ENCODE data around the gene P2RY12. TPM values are rescaled to one million over a fixed set of nuclear protein-coding genes. Genes with fewer than 3 reads are reported as not detected.
"Not testable (repeated sequence)": the region's sequence is repeated elsewhere in the genome, so short reads cannot be mapped to it uniquely, and the experiment has no call there.

The P2RY12 gene
- polyA plus RNA-seq, 6 donors from 2014 or later = 0.57 to 1.1 (median 0.91) TPM; not detected in 1

GRCh38 chr3:151410891-151411559 lies 26.5 kb upstream of the P2RY12 start:
- DNase-seq (no peak), ATAC-seq (ENCODE audit: low read depth in 2 of 2) (no peak)
- H3K4me1 Mint-ChIP-seq = no peaks in the 10 kb centered on the region
- H3K27ac Mint-ChIP-seq = no peak overlapping the region
- H3K4me3 Mint-ChIP-seq = no peak overlapping the region
- no peaks in the 10 kb centered on the region for H3K36me3 Mint-ChIP-seq
- H3K27me3 Mint-ChIP-seq = no peaks in the 10 kb centered on the region
- peaks cover 0 to 4% (median 0%) of the 10 kb centered on the region in 7 donors for H3K9me3 Mint-ChIP-seq

GRCh38 chr3:151407928-151408327 lies 23.4 kb upstream of the P2RY12 start:
- H3K4me1 Mint-ChIP-seq = no peaks in the 10 kb centered on the region
- H3K9me3 Mint-ChIP-seq = peaks cover 0 to under 1% (median 0%) of the 10 kb centered on the region in 7 donors
- DNase-seq = no peak
- no peaks in the 10 kb centered on the region for H3K27me3 Mint-ChIP-seq
- H3K27ac Mint-ChIP-seq = no peak overlapping the region
- no peak for ATAC-seq (ENCODE audit: low read depth in 2 of 2)
- H3K36me3 Mint-ChIP-seq = no peaks in the 10 kb centered on the region
- no peak overlapping the region for H3K4me3 Mint-ChIP-seq

- no peak for DNase-seq
- ATAC-seq (ENCODE audit: low read depth in 2 of 2) = no peak
- Mint-ChIP-seq H3K9me3 (no peaks in the 10 kb centered on the region), H3K36me3 (no peaks in the 10 kb centered on the region), H3K4me3 (no peak overlapping the region), H3K27ac (no peak overlapping the region), H3K27me3 (no peaks in the 10 kb centered on the region), H3K4me1 (peaks cover 2 to 5% (median 4%) of the 10 kb centered on the region in 3 donors)
Observed at GRCh38 chr3:151404316-151404715, 19.8 kb upstream of the P2RY12 start.

GRCh38 chr3:151403246-151403645 lies 18.7 kb upstream of the P2RY12 start:
- H3K27me3 Mint-ChIP-seq = no peaks in the 10 kb centered on the region
- no peak overlapping the region for H3K27ac Mint-ChIP-seq
- ATAC-seq (ENCODE audit: low read depth in 2 of 2) (no peak), DNase-seq (no peak)
- H3K4me1 Mint-ChIP-seq = peaks cover 5 to 7% (median 6%) of the 10 kb centered on the region in 3 donors
- no peaks in the 10 kb centered on the region for H3K9me3 Mint-ChIP-seq
- no peaks in the 10 kb centered on the region for H3K36me3 Mint-ChIP-seq
- H3K4me3 Mint-ChIP-seq = no peak overlapping the region

GRCh38 chr3:151402349-151402748 lies 17.8 kb upstream of the P2RY12 start:
- no peaks in the 10 kb centered on the region for H3K9me3 Mint-ChIP-seq
- peak overlapping the region in 1 of 8 donors; percentile 66 for H3K4me3 Mint-ChIP-seq
- DNase-seq (no peak), ATAC-seq (ENCODE audit: low read depth in 2 of 2) (no peak)
- peaks cover 5 to 7% (median 6%) of the 10 kb centered on the region in 3 donors for H3K4me1 Mint-ChIP-seq
- no peak overlapping the region for H3K27ac Mint-ChIP-seq
- no peaks in the 10 kb centered on the region for H3K36me3 Mint-ChIP-seq
- H3K27me3 Mint-ChIP-seq = no peaks in the 10 kb centered on the region

GRCh38 chr3:151400341-151400740 lies 15.8 kb upstream of the P2RY12 start:
- Mint-ChIP-seq H3K36me3 (no peaks in the 10 kb centered on the region), H3K9me3 (no peaks in the 10 kb centered on the region), H3K4me1 (peaks cover 10 to 13% (median 11%) of the 10 kb centered on the region in 3 donors), H3K4me3 (no peak overlapping the region), H3K27me3 (no peaks in the 10 kb centered on the region), H3K27ac (no peak overlapping the region)
- ATAC-seq (ENCODE audit: low read depth in 2 of 2) (no peak), DNase-seq (no peak)

- Mint-ChIP-seq H3K27me3 (no peaks in the 10 kb centered on the region), H3K4me1 (peaks cover 10 to 16% (median 11%) of the 10 kb centered on the region in 3 donors), H3K4me3 (no peak overlapping the region), H3K27ac (no peak overlapping the region), H3K36me3 (no peaks in the 10 kb centered on the region), H3K9me3 (no peaks in the 10 kb centered on the region)
- ATAC-seq (ENCODE audit: low read depth in 2 of 2) (peak in 1 of 2 donors; percentile 48), DNase-seq (no peak)
Observed at GRCh38 chr3:151398895-151399294, 14.3 kb upstream of the P2RY12 start.

- H3K27me3 Mint-ChIP-seq = no peaks in the 10 kb centered on the region
- DNase-seq = no peak
- peaks cover 22 to 35% (median 28%) of the 10 kb centered on the region in 3 donors for H3K4me1 Mint-ChIP-seq
- H3K27ac Mint-ChIP-seq = no peak overlapping the region
- H3K36me3 Mint-ChIP-seq = no peaks in the 10 kb centered on the region
- no peaks in the 10 kb centered on the region for H3K9me3 Mint-ChIP-seq
- ATAC-seq (ENCODE audit: low read depth in 2 of 2) = no peak
- H3K4me3 Mint-ChIP-seq = no peak overlapping the region
Observed at GRCh38 chr3:151395806-151396205, 11.3 kb upstream of the P2RY12 start.

GRCh38 chr3:151394611-151395010 lies 10.1 kb upstream of the P2RY12 start:
- Mint-ChIP-seq H3K4me3 (peak overlapping the region in 1 of 8 donors; percentile 10), H3K27ac (peak overlapping the region in 1 of 6 donors; percentile 11), H3K27me3 (no peaks in the 10 kb centered on the region), H3K4me1 (peaks cover 22 to 37% (median 27%) of the 10 kb centered on the region in 3 donors), H3K36me3 (no peaks in the 10 kb centered on the region), H3K9me3 (no peaks in the 10 kb centered on the region)
- DNase-seq (no peak), ATAC-seq (ENCODE audit: low read depth in 2 of 2) (no peak)

GRCh38 chr3:151393941-151394340 lies 9.4 kb upstream of the P2RY12 start:
- no peaks in the 10 kb centered on the region for H3K27me3 Mint-ChIP-seq
- no peak overlapping the region for H3K27ac Mint-ChIP-seq
- H3K9me3 Mint-ChIP-seq = no peaks in the 10 kb centered on the region
- H3K4me3 Mint-ChIP-seq = no peak overlapping the region
- ATAC-seq (ENCODE audit: low read depth in 2 of 2) = no peak
- DNase-seq = no peak
- no peaks in the 10 kb centered on the region for H3K36me3 Mint-ChIP-seq
- H3K4me1 Mint-ChIP-seq = peaks cover 23 to 41% (median 32%) of the 10 kb centered on the region in 3 donors

GRCh38 chr3:151393146-151393830 lies 8.7 kb upstream of the P2RY12 start:
- Mint-ChIP-seq H3K4me3 (peak overlapping the region in 1 of 8 donors; percentile 27), H3K27ac (peak overlapping the region in 3 of 6 donors; percentile 10 to 70 (median 30)), H3K9me3 (no peaks in the 10 kb centered on the region), H3K4me1 (peaks cover 21 to 40% (median 34%) of the 10 kb centered on the region in 3 donors), H3K36me3 (no peaks in the 10 kb centered on the region), H3K27me3 (no peaks in the 10 kb centered on the region)
- DNase-seq (no peak), ATAC-seq (ENCODE audit: low read depth in 2 of 2) (no peak)

- peaks cover 29 to 50% (median 42%) of the 10 kb centered on the region in 3 donors for H3K4me1 Mint-ChIP-seq
- ATAC-seq (ENCODE audit: low read depth in 2 of 2); H3K4me3 Mint-ChIP-seq; DNase-seq; H3K9me3 Mint-ChIP-seq; H3K27me3 Mint-ChIP-seq; H3K27ac Mint-ChIP-seq; H3K36me3 Mint-ChIP-seq: not testable (repeated sequence)
Observed at GRCh38 chr3:151392191-151392590, 7.6 kb upstream of the P2RY12 start.

GRCh38 chr3:151391720-151392119 lies 7.2 kb upstream of the P2RY12 start:
- peaks cover 24 to 51% (median 37%) of the 10 kb centered on the region in 3 donors for H3K4me1 Mint-ChIP-seq
- DNase-seq (no peak), ATAC-seq (ENCODE audit: low read depth in 2 of 2) (no peak)
- H3K4me3 Mint-ChIP-seq = peak overlapping the region in 1 of 8 donors; percentile 25
- no peaks in the 10 kb centered on the region for H3K36me3 Mint-ChIP-seq
- H3K27ac Mint-ChIP-seq = peak overlapping the region in 1 of 6 donors; percentile 59
- no peaks in the 10 kb centered on the region for H3K27me3 Mint-ChIP-seq
- H3K9me3 Mint-ChIP-seq = no peaks in the 10 kb centered on the region

- Mint-ChIP-seq H3K4me3 (peak overlapping the region in 7 of 8 donors; percentile 53 to 89 (median 72)), H3K27me3 (no peaks in the 10 kb centered on the region), H3K9me3 (no peaks in the 10 kb centered on the region), H3K4me1 (peaks cover 46 to 73% (median 57%) of the 10 kb centered on the region in 3 donors), H3K27ac (peak overlapping the region; percentile 88 to 98 (median 92)), H3K36me3 (no peaks in the 10 kb centered on the region)
- ATAC-seq (ENCODE audit: low read depth in 2 of 2) (no peak), DNase-seq (no peak)
Observed at GRCh38 chr3:151387842-151388241, 3.3 kb upstream of the P2RY12 start.

All from naive B cell (primary cell).